Measurements from ENCODE around the gene RIN3. TPM values are rescaled to one million over a fixed set of nuclear protein-coding genes. Genes with fewer than 3 reads are reported as not detected.
"Not testable (repeated sequence)": the region's sequence is repeated elsewhere in the genome, so short reads cannot be mapped to it uniquely, and the experiment has no call there.

The RIN3 gene
- polyA plus RNA-seq, 3 donors = 6.3 to 8.4 (median 7.9) TPM

GRCh38 chr14:92663049-92663448 is 149.5 kb downstream of the RIN3 start:
- DNase-seq (ENCODE audit: extremely low read depth in 1 of 11, low read depth in 9 of 11, low spot score in 4 of 11) = no peak

- DNase-seq (ENCODE audit: extremely low read depth in 1 of 11, low read depth in 9 of 11, low spot score in 4 of 11) = no peak
These were observed 152.1 kb downstream of the RIN3 start for GRCh38 chr14:92665661-92666110.

- DNase-seq (ENCODE audit: extremely low read depth in 1 of 11, low read depth in 9 of 11, low spot score in 4 of 11) = no peak
These were observed 152.7 kb downstream of the RIN3 start for GRCh38 chr14:92666251-92666650.

GRCh38 chr14:92668276-92668973 is 154.8 kb downstream of the RIN3 start:
- no peak for DNase-seq (ENCODE audit: extremely low read depth in 1 of 11, low read depth in 9 of 11, low spot score in 4 of 11)

- no peak for DNase-seq (ENCODE audit: extremely low read depth in 1 of 11, low read depth in 9 of 11, low spot score in 4 of 11)
These were observed 156.6 kb downstream of the RIN3 start for GRCh38 chr14:92670160-92670559.

- DNase-seq (ENCODE audit: extremely low read depth in 1 of 11, low read depth in 9 of 11, low spot score in 4 of 11) = no peak
These were observed 157.2 kb downstream of the RIN3 start for GRCh38 chr14:92670643-92671366.

GRCh38 chr14:92673601-92674150 is 160.1 kb downstream of the RIN3 start:
- DNase-seq (ENCODE audit: extremely low read depth in 1 of 11, low read depth in 9 of 11, low spot score in 4 of 11) = no peak

- no peak for DNase-seq (ENCODE audit: extremely low read depth in 1 of 11, low read depth in 9 of 11, low spot score in 4 of 11)
These were observed 161.8 kb downstream of the RIN3 start for GRCh38 chr14:92675421-92675820.

- no peak for DNase-seq (ENCODE audit: extremely low read depth in 1 of 11, low read depth in 9 of 11, low spot score in 4 of 11)
These were observed 162.4 kb downstream of the RIN3 start for GRCh38 chr14:92675976-92676375.

GRCh38 chr14:92676403-92677086 is 163.0 kb downstream of the RIN3 start:
- DNase-seq (ENCODE audit: extremely low read depth in 1 of 11, low read depth in 9 of 11, low spot score in 4 of 11) = no peak

GRCh38 chr14:92677087-92677668 is 163.6 kb downstream of the RIN3 start:
- DNase-seq (ENCODE audit: extremely low read depth in 1 of 11, low read depth in 9 of 11, low spot score in 4 of 11) = no peak

GRCh38 chr14:92677955-92678354 is 164.4 kb downstream of the RIN3 start:
- DNase-seq (ENCODE audit: extremely low read depth in 1 of 11, low read depth in 9 of 11, low spot score in 4 of 11) = no peak

- no peak for DNase-seq (ENCODE audit: extremely low read depth in 1 of 11, low read depth in 9 of 11, low spot score in 4 of 11)
These were observed 165.2 kb downstream of the RIN3 start for GRCh38 chr14:92678766-92679165.

GRCh38 chr14:92679246-92679645 is 165.7 kb downstream of the RIN3 start:
- DNase-seq (ENCODE audit: extremely low read depth in 1 of 11, low read depth in 9 of 11, low spot score in 4 of 11) = no peak

GRCh38 chr14:92680330-92680729 is 166.7 kb downstream of the RIN3 start:
- not testable (repeated sequence) for DNase-seq (ENCODE audit: extremely low read depth in 1 of 11, low read depth in 9 of 11, low spot score in 4 of 11)

- peak in 5 of 11 donors; percentile 57 to 66 (median 60) for DNase-seq (ENCODE audit: extremely low read depth in 1 of 11, low read depth in 9 of 11, low spot score in 4 of 11)
These were observed 167.4 kb downstream of the RIN3 start for GRCh38 chr14:92680781-92681650.

GRCh38 chr14:92683041-92683440 is 169.5 kb downstream of the RIN3 start:
- no peak for DNase-seq (ENCODE audit: extremely low read depth in 1 of 11, low read depth in 9 of 11, low spot score in 4 of 11)

GRCh38 chr14:92684801-92685560 is 171.4 kb downstream of the RIN3 start:
- no peak for DNase-seq (ENCODE audit: extremely low read depth in 1 of 11, low read depth in 9 of 11, low spot score in 4 of 11)

Data from renal cortex interstitium (tissue), 11 donors.